OCI-LY3 (cell line): ENCODE results near the gene NMBR.
A peak's percentile ranks its signal among the peaks of the same experiment; 100 is the strongest.

Experiments used
- H2AFZ ChIP-seq: fragments of 200-600, 300-600 bp; shearing (Covaris generic); 2 replicates; pipeline ENCODE4 v1.6.0; 2014; ENCODE audit warnings: antibody characterized with exemption, low read depth, low read length
- H3K27ac ChIP-seq: fragments of 200-600, 300-600 bp; sonication (generic); 2 replicates; pipeline ENCODE4 v1.5.1; 2014; ENCODE audit warnings: mild to moderate bottlenecking, low read length, moderate library complexity, mixed read lengths
- H3K27me3 ChIP-seq: fragments of 200-600, 300-600 bp; sonication (generic); 2 replicates; pipeline ENCODE4 v1.6.1; 2014; ENCODE audit warnings: low read depth, low read length, mixed read lengths
- H3K36me3 ChIP-seq: fragments of 200-600, 300-600 bp; sonication (generic); replicated peaks from 2 replicates; pipeline ENCODE3; 2014; ENCODE audit warnings: low read depth, low read length, mixed read lengths
- H3K4me1 ChIP-seq: fragments of 300-600, 200-600 bp; sonication (generic); 2 replicates; pipeline ENCODE4 v1.6.1; 2014; ENCODE audit warnings: low read length, mixed read lengths
- H3K4me2 ChIP-seq: fragments of 200-600, 300-600 bp; sonication (generic); 2 replicates; pipeline ENCODE4 v1.6.1; 2014; ENCODE audit warnings: low read length, mixed read lengths
- H3K4me3 ChIP-seq: fragments of 300-600, 200-600 bp; sonication (generic); 2 replicates; pipeline ENCODE4 v1.5.1; 2014; ENCODE audit warnings: antibody characterized with exemption, mild to moderate bottlenecking, low read length, moderate library complexity
- H3K79me2 ChIP-seq: fragments of 300-600, 200-600 bp; shearing (Covaris generic); 2 replicates; pipeline ENCODE4 v1.6.1; 2014; ENCODE audit warnings: mild to moderate bottlenecking, low read length, mixed read lengths
- H3K9ac ChIP-seq: fragments of 300-600, 200-600 bp; shearing (Covaris generic); 2 replicates; pipeline ENCODE4 v1.6.0; 2014; ENCODE audit warnings: mild to moderate bottlenecking, low read length, moderate library complexity
- H3K9me3 ChIP-seq: fragments of 200-600, 300-600 bp; shearing (Covaris generic); 2 replicates; pipeline ENCODE4 v1.6.1; 2014; ENCODE audit warnings: low read length, mixed read lengths; ENCODE audit not compliant: insufficient read depth
- H4K20me1 ChIP-seq: fragments of 200-600, 300-600 bp; sonication (generic); 2 replicates; pipeline ENCODE4 v1.6.1; 2016; ENCODE audit warnings: low read length, mixed read lengths; ENCODE audit not compliant: insufficient read depth
- EZH2phosphoT487 ChIP-seq: fragments of 200-600 bp; shearing (Covaris generic); IDR thresholded peaks from 2 replicates; pipeline ENCODE4 v1.6.1; 2018; ENCODE audit warnings: antibody characterized with exemption, mixed run types, low read depth
- TF ChIP-seq, protein P1 (sequence below): fragments of 200-600, 300-600 bp; sonication (generic); IDR thresholded peaks from 2 replicates; pipeline ENCODE4 v1.5.1; 2014; ENCODE audit warnings: antibody characterized with exemption, low read length, low read depth

The NMBR gene

DNA sequence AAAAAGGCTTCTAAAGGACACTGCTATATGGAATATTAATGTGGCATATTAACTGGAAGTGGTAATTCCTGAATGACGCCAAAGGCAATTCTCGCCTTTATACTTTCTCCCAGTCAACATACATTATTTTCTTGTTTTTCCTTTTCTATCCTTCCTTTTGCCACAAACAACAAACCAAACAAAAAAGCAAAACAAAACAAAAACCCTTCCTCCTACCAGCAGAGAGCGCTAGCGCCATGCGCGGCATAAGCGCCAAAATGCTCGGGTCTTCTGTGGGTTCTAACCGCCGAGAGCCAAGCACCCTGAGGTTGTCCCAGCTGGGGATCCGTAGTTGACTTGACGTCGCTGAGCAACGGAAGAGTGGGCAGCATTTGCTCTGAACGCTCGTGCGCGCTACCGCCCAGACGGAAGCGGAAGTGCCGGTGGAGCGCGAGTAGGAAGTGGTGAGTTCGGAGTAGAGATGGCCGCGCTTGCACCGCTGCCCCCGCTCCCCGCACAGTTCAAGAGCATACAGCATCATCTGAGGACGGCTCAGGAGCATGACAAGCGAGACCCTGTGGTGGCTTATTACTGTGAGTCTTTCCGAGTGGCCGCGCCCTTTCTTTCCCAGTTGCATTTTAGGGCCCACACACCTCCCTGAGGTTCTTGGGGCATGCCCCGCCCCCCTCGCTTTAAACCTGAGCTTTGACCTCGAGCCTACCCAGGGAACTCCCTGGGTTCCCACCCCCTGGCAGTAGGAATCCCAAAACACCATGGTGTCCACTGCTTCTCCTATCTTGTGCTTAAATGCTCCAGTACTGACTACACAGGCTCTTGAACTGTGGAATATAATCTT lies at the start of gene NMBR, which contains the start of gene VTA1:
Gene NMBR, minus strand, starts transcription at position 295 of the 835 bp plus-strand sequence. CDS start 58,464 bp downstream, outside the sequence.
Gene VTA1, plus strand, starts transcription at position 436 of the 835 bp plus-strand sequence. Its CDS starts 25 bp downstream, at position 461.
- Histone ChIP-seq H3K27ac (no peak within 1 kb of the TSS), H3K4me1 (peaks cover 13% of the 10 kb centered on the region), H3K79me2 (peaks cover 46% of the 10 kb centered on the region), H3K9me3 (no peaks in the 10 kb centered on the region), H3K36me3 (no peaks in the 10 kb centered on the region), H3K4me3 (peak within 1 kb of the TSS; percentile 90), H3K4me2 (peak within 1 kb of the TSS; percentile 77), H3K27me3 (no peaks in the 10 kb centered on the region), H2AFZ (peak within 1 kb of the TSS; percentile 99), H4K20me1 (no peaks in the 10 kb centered on the region), H3K9ac (peak within 1 kb of the TSS; percentile 72)
- TF ChIP-seq, protein P1, sequence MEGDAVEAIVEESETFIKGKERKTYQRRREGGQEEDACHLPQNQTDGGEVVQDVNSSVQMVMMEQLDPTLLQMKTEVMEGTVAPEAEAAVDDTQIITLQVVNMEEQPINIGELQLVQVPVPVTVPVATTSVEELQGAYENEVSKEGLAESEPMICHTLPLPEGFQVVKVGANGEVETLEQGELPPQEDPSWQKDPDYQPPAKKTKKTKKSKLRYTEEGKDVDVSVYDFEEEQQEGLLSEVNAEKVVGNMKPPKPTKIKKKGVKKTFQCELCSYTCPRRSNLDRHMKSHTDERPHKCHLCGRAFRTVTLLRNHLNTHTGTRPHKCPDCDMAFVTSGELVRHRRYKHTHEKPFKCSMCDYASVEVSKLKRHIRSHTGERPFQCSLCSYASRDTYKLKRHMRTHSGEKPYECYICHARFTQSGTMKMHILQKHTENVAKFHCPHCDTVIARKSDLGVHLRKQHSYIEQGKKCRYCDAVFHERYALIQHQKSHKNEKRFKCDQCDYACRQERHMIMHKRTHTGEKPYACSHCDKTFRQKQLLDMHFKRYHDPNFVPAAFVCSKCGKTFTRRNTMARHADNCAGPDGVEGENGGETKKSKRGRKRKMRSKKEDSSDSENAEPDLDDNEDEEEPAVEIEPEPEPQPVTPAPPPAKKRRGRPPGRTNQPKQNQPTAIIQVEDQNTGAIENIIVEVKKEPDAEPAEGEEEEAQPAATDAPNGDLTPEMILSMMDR = peak; percentile 76
- TF ChIP-seq EZH2phosphoT487 = no peak

DNA sequence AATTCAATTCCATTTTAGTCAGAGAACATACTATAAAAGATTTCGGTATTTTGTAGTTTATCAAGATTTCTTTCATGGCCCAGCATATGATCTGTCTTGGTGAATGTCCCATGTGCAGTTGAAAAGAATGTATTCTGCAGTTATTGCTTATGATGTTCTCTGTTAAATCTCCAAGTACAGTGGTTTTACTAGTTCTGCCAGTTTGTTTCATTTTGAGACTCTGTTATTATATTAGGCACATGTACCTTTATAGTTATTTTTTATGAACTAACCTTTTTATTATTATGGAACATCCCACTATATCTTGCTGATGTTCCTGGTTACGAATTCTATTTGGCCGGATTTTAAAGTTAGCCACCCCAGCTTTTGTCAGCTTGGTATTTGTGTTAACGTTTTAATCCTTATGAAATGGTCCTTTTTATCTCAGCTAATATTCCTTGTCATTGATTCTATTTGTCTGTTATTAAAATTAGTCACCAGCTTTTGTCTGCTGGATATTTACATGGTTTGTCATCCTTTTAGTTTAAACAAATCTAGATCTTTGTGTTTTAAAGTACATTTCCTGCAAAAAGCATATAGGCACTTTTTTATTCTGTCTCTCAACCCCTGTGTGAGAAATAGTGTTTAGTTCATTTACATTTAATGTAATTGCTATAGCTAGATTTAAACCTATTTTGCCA lies 49.1 kb upstream of the NMBR start:
- H3K9ac ChIP-seq = no peak overlapping the region
- no peaks in the 10 kb centered on the region for H3K9me3 ChIP-seq
- no peaks in the 10 kb centered on the region for H3K36me3 ChIP-seq
- H3K27me3 ChIP-seq = no peaks in the 10 kb centered on the region
- no peak overlapping the region for H3K4me3 ChIP-seq
- no peaks in the 10 kb centered on the region for H3K4me1 ChIP-seq
- H3K27ac ChIP-seq = no peak overlapping the region
- H3K79me2 ChIP-seq = no peaks in the 10 kb centered on the region
- no peak overlapping the region for H3K4me2 ChIP-seq
- no peaks in the 10 kb centered on the region for H4K20me1 ChIP-seq
- TF ChIP-seq, protein P1 = no peak
- no peak for TF ChIP-seq EZH2phosphoT487
- H2AFZ ChIP-seq = no peak overlapping the region

DNA sequence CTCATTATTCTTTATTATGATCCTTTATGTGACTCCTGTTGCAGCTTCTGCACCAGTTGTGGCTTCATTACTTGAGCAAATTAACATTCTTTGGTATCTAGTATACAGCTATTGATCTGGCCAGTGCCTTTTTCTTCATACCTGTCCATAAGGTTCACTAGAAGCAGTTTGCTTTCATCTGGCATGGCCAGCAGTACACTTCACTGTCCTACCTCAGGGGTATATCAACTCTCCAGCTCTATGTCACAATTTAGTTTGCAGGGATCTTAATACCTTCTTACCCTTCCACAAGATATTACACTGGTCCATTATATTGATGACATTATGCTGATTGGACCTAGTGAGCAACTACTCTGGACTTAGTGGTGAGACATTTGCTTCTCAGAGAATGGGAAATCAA lies 46.7 kb upstream of the NMBR start:
- Histone ChIP-seq H3K4me2 (no peak overlapping the region), H3K79me2 (no peaks in the 10 kb centered on the region), H3K36me3 (no peaks in the 10 kb centered on the region), H2AFZ (no peak overlapping the region), H3K9ac (no peak overlapping the region), H3K4me1 (no peaks in the 10 kb centered on the region), H4K20me1 (no peaks in the 10 kb centered on the region), H3K4me3 (no peak overlapping the region), H3K27ac (no peak overlapping the region), H3K27me3 (no peaks in the 10 kb centered on the region), H3K9me3 (no peaks in the 10 kb centered on the region)
- TF ChIP-seq, protein P1 = no peak
- no peak for TF ChIP-seq EZH2phosphoT487

DNA sequence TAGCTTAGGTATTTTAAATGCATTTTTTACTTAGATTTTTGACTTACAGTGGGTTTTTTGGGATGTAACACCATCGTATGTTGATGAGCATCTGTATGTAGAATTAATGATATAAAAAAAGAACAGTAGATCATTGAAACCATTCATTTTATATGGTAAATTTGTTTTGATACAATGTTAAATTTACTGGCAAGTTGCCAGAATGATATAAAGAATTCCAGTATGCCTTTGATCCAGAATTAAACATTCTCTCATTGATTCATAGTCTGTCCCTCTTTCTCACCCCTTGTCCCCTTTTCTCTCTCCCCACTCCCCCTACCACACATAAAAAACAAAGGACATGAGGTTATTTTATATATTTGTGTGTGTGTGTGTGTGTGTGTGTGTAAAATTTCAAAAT lies 45.4 kb upstream of the NMBR start:
- Histone ChIP-seq H3K4me1 (no peaks in the 10 kb centered on the region), H3K4me2 (no peak overlapping the region), H2AFZ (no peak overlapping the region), H4K20me1 (no peaks in the 10 kb centered on the region), H3K4me3 (no peak overlapping the region), H3K79me2 (no peaks in the 10 kb centered on the region), H3K27me3 (no peaks in the 10 kb centered on the region), H3K27ac (no peak overlapping the region), H3K36me3 (no peaks in the 10 kb centered on the region), H3K9ac (no peak overlapping the region), H3K9me3 (no peaks in the 10 kb centered on the region)
- TF ChIP-seq, protein P1 = no peak
- no peak for TF ChIP-seq EZH2phosphoT487
